Body of pancreas (tissue), 4 donors: ENCODE results near the gene PAX2.

Experiments used
- CTCF ChIP-seq, 7 experiments: fragments of 450-650 bp in 4 of 7; fragments of 200-600 bp in 3 of 7; sonication (generic) in 3 of 7; IDR thresholded peaks; one replicate each; pipeline ENCODE4 v1.5.1; 2016 to 2019; ENCODE audit warnings: antibody characterized with exemption in 7 of 7
- POLR2A ChIP-seq, 3 donors: fragments of 450-650 bp; IDR thresholded peaks; one replicate each; pipeline ENCODE4 v1.6.1; 2016; ENCODE audit warnings: antibody characterized with exemption in 3 of 3, mild to moderate bottlenecking in 2 of 3

DNA sequence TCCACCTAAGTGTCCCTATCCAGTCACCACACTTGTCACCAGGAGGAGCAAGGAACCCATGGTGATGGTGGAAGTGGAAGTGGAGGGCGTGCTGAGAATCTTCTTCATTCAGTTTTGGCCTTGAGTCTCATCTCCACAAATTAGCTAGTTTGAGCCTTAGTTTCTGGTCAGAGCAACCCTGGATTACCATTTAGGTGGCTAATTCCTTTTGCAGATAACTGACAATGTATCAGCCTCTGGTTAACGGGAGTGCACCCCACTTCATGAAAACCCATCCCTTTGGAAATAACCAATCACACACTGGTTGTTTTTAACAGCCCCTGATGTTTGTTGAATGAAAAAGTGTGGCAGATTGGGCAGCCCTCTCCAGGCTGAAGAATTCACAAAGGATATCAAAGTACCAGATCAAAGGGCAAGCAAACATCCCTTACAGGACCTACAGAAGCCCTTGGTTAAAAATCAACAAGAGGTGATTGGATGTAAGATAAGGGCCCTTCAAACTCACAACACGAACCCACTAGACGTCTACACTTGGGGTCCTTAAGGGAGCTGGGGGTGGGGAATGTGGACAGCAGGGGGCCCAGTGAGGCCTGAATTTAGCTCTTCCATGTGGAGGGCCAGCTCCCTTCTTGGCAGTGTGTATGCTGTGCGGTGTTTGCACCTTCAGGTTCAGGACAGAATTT, 130.2 kb downstream of the PAX2 start:
- TF ChIP-seq CTCF (IDR thresholded peaks at IDR 0.05) (no peak), POLR2A (IDR thresholded peaks at IDR 0.05) (no peak)
